B cell (primary cell): ENCODE measurements around the gene MDGA2. TPM values are rescaled to one million over a fixed set of nuclear protein-coding genes. Genes with fewer than 3 reads are reported as not detected.

Experiments
- ATAC-seq: fragments of 200-7000 bp; cut with Tn5 transposase; one replicate; pipeline ENCODE4 v1.10.0; 2021; ENCODE audit warnings: low read depth, mild to moderate bottlenecking, moderate number of reproducible peaks, moderate library complexity
- CTCF ChIA-PET: fragments of 350-600 bp; sonication (Branson Sonifier 250); formaldehyde crosslinking; loops from one replicate; lab custom pipeline; 2021; ENCODE audit warnings: antibody characterized with exemption, inconsistent platforms; lab: Charles Lee
- POLR2A ChIA-PET: fragments of 350-600 bp; sonication (Branson Sonifier 250); formaldehyde crosslinking; loops from one replicate; lab custom pipeline; 2021; ENCODE audit warnings: antibody characterized with exemption; lab: Charles Lee
- DNase-seq: peaks from one replicate; pipeline ENCODE4 v3.0.0; 2013
- H2AFZ ChIP-seq: 2 replicates; pipeline ENCODE4 v1.6.1; 2012; ENCODE audit warnings: mild to moderate bottlenecking, low read depth, low read length; ENCODE audit not compliant: insufficient read depth, poor library complexity, severe bottlenecking
- H3K27ac ChIP-seq, 2 donors: 1 replicate in 1 of 2; 2 replicates in 1 of 2; pipeline ENCODE4 v1.5.1; 2012 to 2013; ENCODE audit warnings: low read length in 2 of 2, mild to moderate bottlenecking in 2 of 2, moderate library complexity in 1 of 2
- H3K27me3 ChIP-seq, 4 experiments: fragments of 200-600 bp in 1 of 4; sonication (generic) in 1 of 4; replicated peaks in 1 of 4; 1 replicate in 2 of 4; 2 replicates in 2 of 4; pipeline versions ENCODE4 v1.6.1 to v1.7.0; 2013 to 2016; ENCODE audit warnings: low read length in 3 of 4, mild to moderate bottlenecking in 2 of 4, mixed read lengths in 1 of 4, moderate library complexity in 1 of 4; ENCODE audit not compliant: insufficient read depth in 4 of 4, control insufficient read depth in 3 of 4; ENCODE audit errors: control extremely low read depth in 1 of 4
- H3K36me3 ChIP-seq, 2 experiments: replicated peaks in 1 of 2; 1 replicate in 1 of 2; 2 replicates in 1 of 2; pipeline versions ENCODE4 v1.6.1 to v1.7.1; 2013; ENCODE audit warnings: low read length in 1 of 2; ENCODE audit not compliant: insufficient read depth in 2 of 2, control insufficient read depth in 1 of 2; ENCODE audit errors: control extremely low read depth in 1 of 2, extremely low read depth in 1 of 2
- H3K4me1 ChIP-seq, 2 donors: fragments of 200-600 bp in 1 of 2; sonication (generic) in 1 of 2; 1 replicate in 1 of 2; 2 replicates in 1 of 2; pipeline versions ENCODE4 v1.5.1 to v1.6.1; 2013 to 2017; ENCODE audit warnings: low read length in 2 of 2; ENCODE audit not compliant: control insufficient read depth in 2 of 2, insufficient read depth in 2 of 2
- H3K4me2 ChIP-seq: replicated peaks from 2 replicates; pipeline ENCODE3; 2012; ENCODE audit warnings: mild to moderate bottlenecking, low read depth, low read length; ENCODE audit not compliant: poor library complexity, severe bottlenecking
- H3K4me3 ChIP-seq, 5 experiments: fragments of 200-600 bp in 1 of 5; sonication (generic) in 1 of 5; 1 replicate in 3 of 5; 2 replicates in 2 of 5; pipeline versions ENCODE4 v1.5.1 to v1.7.0; 2011 to 2016; ENCODE audit warnings: low read length in 4 of 5, mild to moderate bottlenecking in 4 of 5, low read depth in 2 of 5, control low read depth in 1 of 5, moderate library complexity in 1 of 5; ENCODE audit not compliant: insufficient read depth in 1 of 5; ENCODE audit errors: control extremely low read depth in 1 of 5, extremely low read depth in 1 of 5
- H3K79me2 ChIP-seq: fragments of 200-600 bp; sonication (generic); one replicate; pipeline ENCODE4 v1.6.0; 2016; ENCODE audit warnings: low read length; ENCODE audit not compliant: control insufficient read depth, insufficient read depth
- H3K9ac ChIP-seq: fragments of 200-600 bp; sonication (generic); 2 replicates; pipeline ENCODE4 v1.6.1; 2017; ENCODE audit warnings: mild to moderate bottlenecking, low read length, moderate library complexity
- H3K9me3 ChIP-seq, 3 donors: one replicate each; pipeline versions ENCODE4 v1.6.1 to v1.7.1; 2013; ENCODE audit warnings: low read length in 2 of 3; ENCODE audit not compliant: control insufficient read depth in 2 of 3, insufficient read depth in 1 of 3; ENCODE audit errors: control extremely low read depth in 1 of 3
- H4K20me1 ChIP-seq: 2 replicates; pipeline ENCODE4 v1.6.0; 2012; ENCODE audit warnings: mild to moderate bottlenecking, low read length; ENCODE audit not compliant: insufficient read depth, control insufficient read depth, poor library complexity, severe bottlenecking
- H3K27ac Mint-ChIP-seq: one replicate; pipeline ENCODE4 v1.8.0; 2021; ENCODE audit warnings: mixed read lengths
- H3K27me3 Mint-ChIP-seq: one replicate; pipeline ENCODE4 v1.8.0; 2021; ENCODE audit warnings: mixed read lengths
- H3K4me1 Mint-ChIP-seq: one replicate; pipeline ENCODE4 v1.8.0; 2021; ENCODE audit warnings: mixed read lengths
- H3K4me3 Mint-ChIP-seq: one replicate; pipeline ENCODE4 v1.8.0; 2021; ENCODE audit warnings: mixed read lengths
- H3K9me3 Mint-ChIP-seq: one replicate; pipeline ENCODE4 v1.8.0; 2022; ENCODE audit warnings: mixed read lengths; ENCODE audit not compliant: insufficient read depth
- CTCF ChIP-seq: fragments of 200-600 bp; IDR thresholded peaks from one replicate; pipeline ENCODE4 v1.8.0; 2022; ENCODE audit warnings: antibody characterized with exemption, mild to moderate bottlenecking
- EZH2 ChIP-seq: IDR thresholded peaks from 2 replicates; pipeline ENCODE4 v1.6.1; 2012; ENCODE audit warnings: borderline replicate concordance, low read depth, mild to moderate bottlenecking, moderate library complexity, low read length; ENCODE audit not compliant: insufficient read depth, poor library complexity, severe bottlenecking
- WGBS: methylation state at CpG from one replicate; pipeline ENCODE4 v1.1.5; 2013; ENCODE audit warnings: missing lambda C conversion rate; ENCODE audit not compliant: insufficient coverage; 5-methylcytosine and 5-hydroxymethylcytosine counted together
- intact Hi-C: fragments of 100-400 bp; cut with micrococcal nuclease; formaldehyde crosslinking; loops from one replicate; pipeline ENCODE4 v1.10.0; 2022
- polyA plus RNA-seq: library from polyadenylated mRNA; depleted of rRNA; stranded (reverse); fragments of >200 nt; gene quantifications from 2 replicates; pipeline ENCODE4 v1.2.3, GENCODE V29; 2012
- total RNA-seq, 2 donors: library from RNA; stranded (reverse); fragments of 120-200 nt in 1 of 2; gene quantifications; 1 replicate in 1 of 2; 2 replicates in 1 of 2; pipeline versions ENCODE4 v1.2.3 to v1.2.4, GENCODE V29; 2013 to 2022

MDGA2 gene
- total and polyA plus RNA-seq, 2 donors (not counting 1 experiment from before 2014, with no cell fraction given): not detected

DNA sequence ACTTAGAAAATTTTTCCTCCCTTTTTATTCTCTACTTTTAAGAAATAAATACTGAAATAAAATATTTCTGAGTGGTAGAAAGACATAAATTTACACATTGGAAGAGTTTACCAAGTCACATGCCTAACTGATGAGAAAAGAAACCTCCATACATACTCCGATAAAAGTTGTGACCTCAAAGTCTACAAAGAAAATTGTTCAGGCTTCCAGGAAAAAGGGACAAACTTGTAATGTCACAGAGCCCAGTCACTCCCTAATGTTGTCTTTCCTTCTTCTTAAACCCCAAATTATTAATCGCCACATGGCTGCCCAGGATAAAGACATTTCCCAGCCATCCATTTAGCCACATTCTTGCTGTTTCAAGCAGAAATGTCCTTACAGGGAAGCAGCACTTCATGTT is 455.3 kb downstream of the MDGA2 start:
- Mint-ChIP-seq H3K27ac (no peak overlapping the region), H3K27me3 (no peaks in the 10 kb centered on the region), H3K9me3 (peaks cover 6% of the 10 kb centered on the region), H3K4me3 (no peak overlapping the region), H3K4me1 (no peaks in the 10 kb centered on the region)
- intact Hi-C loops: no loop called here
- ChIA-PET POLR2A (no interaction called here), CTCF (no interaction called here)
- no peak overlapping the region for H3K4me3 ChIP-seq
- no peak overlapping the region for H2AFZ ChIP-seq
- no peaks in the 10 kb centered on the region for H3K79me2 ChIP-seq
- no peaks in the 10 kb centered on the region for H3K36me3 ChIP-seq
- H3K9me3 ChIP-seq: peaks cover 0 to 1% (median 0%) of the 10 kb centered on the region in 3 donors
- no peak overlapping the region for H3K4me2 ChIP-seq
- 56% methylated on average over 2 of the region's 2 CpGs for WGBS
- H3K4me1 ChIP-seq: no peaks in the 10 kb centered on the region
- no peak for ATAC-seq
- no peak overlapping the region for H3K9ac ChIP-seq
- no peaks in the 10 kb centered on the region for H3K27me3 ChIP-seq
- H4K20me1 ChIP-seq: no peaks in the 10 kb centered on the region
- H3K27ac ChIP-seq: no peak overlapping the region
- no peak for TF ChIP-seq EZH2
- TF ChIP-seq CTCF: no peak
- DNase-seq: no peak

- no peak for DNase-seq
- no peaks in the 10 kb centered on the region for H3K79me2 ChIP-seq
- H3K4me2 ChIP-seq: no peak overlapping the region
- H3K4me3 ChIP-seq: no peak overlapping the region
- no peaks in the 10 kb centered on the region for H3K9me3 ChIP-seq
- no peaks in the 10 kb centered on the region for H3K36me3 ChIP-seq
- peaks cover 6% of the 10 kb centered on the region for H3K9me3 Mint-ChIP-seq
- H3K4me1 Mint-ChIP-seq: no peaks in the 10 kb centered on the region
- H3K27ac ChIP-seq: no peak overlapping the region
- no peak overlapping the region for H3K9ac ChIP-seq
- H3K4me1 ChIP-seq: no peaks in the 10 kb centered on the region
- H4K20me1 ChIP-seq: no peaks in the 10 kb centered on the region
- TF ChIP-seq CTCF: no peak
- no peak for TF ChIP-seq EZH2
- CTCF ChIA-PET: no interaction called here
- WGBS: 100% methylated on average over 1 of the region's 1 CpG
- H3K27ac Mint-ChIP-seq: no peak overlapping the region
- H3K27me3 Mint-ChIP-seq: no peaks in the 10 kb centered on the region
- POLR2A ChIA-PET: no interaction called here
- intact Hi-C loops: no loop called here
- H3K27me3 ChIP-seq: no peaks in the 10 kb centered on the region
- no peak overlapping the region for H2AFZ ChIP-seq
- H3K4me3 Mint-ChIP-seq: no peak overlapping the region
- no peak for ATAC-seq
These were observed 464.1 kb downstream of the MDGA2 start for GRCh38 chr14:47211263-47211662.
